Globus pallidus (tissue), 1 donor: ENCODE results near the gene MCCC2.
"Not testable (repeated sequence)": the region's sequence is repeated elsewhere in the genome, so short reads cannot be mapped to it uniquely, and the experiment has no call there.

Experiments
- DNase-seq: peaks from one replicate; pipeline ENCODE4 v3.0.0-alpha.2; 2015; ENCODE audit warnings: low spot score

MCCC2 gene

DNA sequence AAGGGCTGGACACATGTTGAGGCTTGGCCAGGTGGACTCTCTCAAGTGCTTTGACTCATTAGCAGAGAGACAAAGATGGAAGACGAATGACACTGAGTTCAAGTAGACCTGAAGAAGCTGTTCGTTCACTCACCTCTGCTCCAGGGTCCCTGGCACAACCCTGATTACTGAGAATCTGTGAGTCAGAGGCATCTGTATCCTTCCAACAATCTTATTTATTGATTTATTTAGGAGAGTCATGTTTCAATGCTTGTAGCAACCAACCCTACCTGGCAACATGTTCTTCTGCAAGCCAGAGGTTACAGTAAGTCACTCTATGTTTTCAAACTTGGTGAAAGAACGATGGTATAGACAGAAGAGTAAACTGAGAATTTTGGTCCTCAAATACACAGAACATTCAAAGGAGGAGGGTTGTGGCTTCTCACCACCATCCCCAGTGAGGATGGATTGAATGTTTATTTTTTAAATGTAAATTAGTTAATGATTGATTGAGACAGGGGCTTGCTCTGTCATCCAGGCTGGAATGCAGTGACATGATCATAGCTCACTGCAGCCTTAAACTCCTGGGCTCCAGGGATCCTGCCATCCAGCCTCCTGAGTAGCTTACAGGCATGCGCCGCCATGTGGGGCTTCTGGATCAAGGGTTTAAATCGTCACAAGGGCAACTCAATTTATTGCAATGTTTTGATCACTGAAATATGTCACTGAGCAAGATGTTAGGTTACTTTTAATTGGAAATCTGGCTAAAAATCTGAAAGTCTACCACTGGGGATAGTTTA is 76.2 kb downstream of the MCCC2 start:
- no peak for DNase-seq

GRCh38 chr5:71664615-71665014 is 77.5 kb downstream of the MCCC2 start:
- not testable (repeated sequence) for DNase-seq

DNA sequence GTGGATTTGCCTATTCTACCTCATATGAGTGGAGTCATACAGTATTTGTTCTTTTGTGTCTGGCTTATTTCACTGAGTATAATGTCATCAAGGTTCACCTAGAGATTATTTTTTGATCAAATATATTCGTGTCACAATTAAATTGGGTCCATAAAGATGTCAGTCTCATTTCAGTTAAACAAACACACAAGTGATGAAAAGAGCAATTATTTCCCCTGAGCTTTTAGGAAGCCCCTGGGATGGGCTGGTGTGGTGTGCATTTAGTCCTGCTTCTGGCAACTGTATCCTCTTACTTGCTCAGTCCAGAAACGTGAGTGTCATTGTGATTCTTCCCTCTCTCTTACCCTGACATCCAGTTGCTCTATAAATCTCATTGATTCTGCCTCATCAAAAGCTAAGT is 79.2 kb downstream of the MCCC2 start:
- no peak for DNase-seq

GRCh38 chr5:71677977-71678376 is 90.8 kb downstream of the MCCC2 start:
- no peak for DNase-seq

DNA sequence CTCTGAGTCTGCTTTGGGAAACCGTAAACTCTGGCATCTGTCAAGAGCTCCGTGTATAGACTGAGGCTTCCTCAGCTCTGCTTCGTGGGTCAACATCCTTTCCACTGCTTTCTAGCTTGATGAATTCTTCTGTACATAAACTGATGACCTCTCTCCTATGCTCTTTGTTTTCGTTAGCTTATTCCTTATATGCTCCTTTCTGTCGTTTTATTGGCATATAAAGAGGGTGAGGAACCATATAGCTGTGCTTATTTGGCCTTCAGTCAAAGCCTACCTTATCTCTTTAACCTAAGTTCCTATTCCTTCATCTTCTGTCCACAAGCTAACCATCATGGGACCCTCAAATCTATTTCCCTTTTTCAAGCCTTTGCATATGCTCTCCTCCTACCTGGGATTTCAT is 92.6 kb downstream of the MCCC2 start:
- DNase-seq = no peak

DNA sequence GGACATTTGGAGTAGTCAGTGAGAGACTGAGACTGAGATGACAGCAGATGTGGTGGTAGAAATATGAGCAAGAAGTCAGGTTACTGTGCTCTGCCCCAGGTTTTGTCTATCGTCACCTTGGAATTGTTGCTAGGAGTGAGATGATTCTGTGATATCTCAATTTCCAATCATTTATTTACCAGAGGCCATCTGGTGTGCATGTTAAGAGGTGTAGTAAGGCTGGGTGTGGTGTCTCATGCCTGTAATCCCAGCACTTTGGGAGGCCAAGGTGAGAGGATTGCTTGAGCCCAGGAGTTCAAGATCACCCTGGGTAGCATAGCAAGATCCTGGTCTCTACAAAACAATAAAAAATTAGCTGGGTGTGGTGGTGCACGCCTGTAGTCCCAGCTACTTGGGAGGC is 93.4 kb downstream of the MCCC2 start:
- DNase-seq = no peak

GRCh38 chr5:71681296-71681695 is 94.2 kb downstream of the MCCC2 start:
- DNase-seq = no peak

DNA sequence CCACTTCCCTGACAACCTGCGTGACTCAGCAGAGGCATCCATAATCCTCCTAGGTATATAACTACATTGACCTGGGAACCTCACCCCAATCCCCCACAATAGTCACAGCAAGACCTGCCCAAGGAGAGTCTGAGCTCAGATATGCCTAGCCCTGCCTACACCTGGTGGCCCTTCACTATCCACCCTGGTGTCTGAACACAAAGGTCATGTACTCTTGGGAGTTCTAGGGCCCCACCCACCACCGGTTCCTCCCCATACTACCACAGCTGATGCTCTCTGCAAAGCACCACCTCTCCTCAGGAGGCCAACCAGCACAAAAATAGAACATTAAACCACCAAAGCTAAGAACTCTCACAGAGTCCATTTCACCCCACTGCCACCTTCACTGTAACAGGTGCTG is 97.2 kb downstream of the MCCC2 start:
- DNase-seq = no peak

DNA sequence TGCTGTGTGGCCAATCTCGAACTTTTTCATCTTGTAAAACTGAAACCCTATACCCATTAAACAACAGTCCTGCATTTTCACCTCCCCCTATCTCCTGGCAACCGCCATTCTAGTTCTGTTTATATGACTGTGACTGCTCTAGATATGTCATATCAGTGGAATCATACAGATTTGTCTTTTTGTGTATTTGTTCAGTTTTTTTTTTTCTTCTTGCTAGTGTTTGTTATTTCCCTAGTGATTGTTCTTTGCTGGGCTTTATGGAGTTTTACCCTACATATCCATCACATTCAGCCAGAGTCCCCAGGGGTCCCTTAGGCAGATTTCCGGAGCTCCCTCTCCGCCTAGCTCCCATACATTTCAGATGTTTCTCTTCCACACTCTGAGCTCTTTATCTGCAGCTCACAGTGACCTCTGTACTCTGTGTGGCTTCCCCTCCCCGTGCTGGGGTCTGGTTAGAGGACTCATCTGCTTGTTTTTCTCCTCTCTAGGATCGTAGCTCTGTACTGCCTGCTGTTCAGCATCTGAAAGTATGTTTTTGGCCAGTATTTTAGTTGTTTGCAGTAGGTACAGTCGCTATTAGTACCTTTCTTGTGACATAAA is 106.8 kb downstream of the MCCC2 start:
- no peak for DNase-seq

DNA sequence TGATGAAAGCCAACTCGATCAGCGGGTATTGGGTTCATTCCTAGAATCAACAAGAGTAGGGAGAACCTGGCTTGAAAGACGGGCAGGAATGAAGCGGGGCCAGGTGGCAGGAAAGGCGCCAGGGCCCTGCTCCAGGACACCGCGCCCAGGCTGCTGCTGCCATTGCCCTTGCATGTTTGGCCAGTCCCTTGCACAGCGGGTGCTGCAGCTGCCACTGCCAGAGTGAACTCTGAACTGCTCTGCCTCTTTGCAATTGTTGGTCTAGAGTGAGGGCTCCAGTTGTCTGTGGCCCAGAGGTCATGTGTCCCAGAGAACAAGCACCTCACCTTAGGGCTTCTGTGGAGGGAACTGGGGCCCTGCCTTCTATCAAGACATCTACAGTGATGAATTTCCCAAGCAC is 107.9 kb downstream of the MCCC2 start:
- no peak for DNase-seq

DNA sequence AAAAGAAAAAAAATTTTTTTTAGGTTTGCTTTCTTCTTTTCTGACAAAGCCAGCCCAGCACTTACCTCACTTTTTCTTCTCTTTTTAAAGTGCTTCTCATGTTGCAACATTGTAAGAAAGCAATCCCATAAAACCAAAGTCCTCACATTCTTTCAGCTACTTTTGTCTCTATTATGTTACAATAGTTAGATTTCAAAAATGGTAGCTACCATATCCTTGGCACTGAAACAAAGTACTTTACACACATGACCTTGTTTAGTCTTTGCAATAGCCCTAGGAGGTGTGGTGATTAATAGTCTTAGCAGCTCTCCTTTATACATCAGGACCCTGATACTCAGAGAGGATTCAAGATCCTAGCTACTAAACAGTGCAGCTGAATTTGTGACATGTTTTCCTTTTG is 108.5 kb downstream of the MCCC2 start:
- no peak for DNase-seq

GRCh38 chr5:71697967-71698366 is 110.8 kb downstream of the MCCC2 start:
- no peak for DNase-seq

DNA sequence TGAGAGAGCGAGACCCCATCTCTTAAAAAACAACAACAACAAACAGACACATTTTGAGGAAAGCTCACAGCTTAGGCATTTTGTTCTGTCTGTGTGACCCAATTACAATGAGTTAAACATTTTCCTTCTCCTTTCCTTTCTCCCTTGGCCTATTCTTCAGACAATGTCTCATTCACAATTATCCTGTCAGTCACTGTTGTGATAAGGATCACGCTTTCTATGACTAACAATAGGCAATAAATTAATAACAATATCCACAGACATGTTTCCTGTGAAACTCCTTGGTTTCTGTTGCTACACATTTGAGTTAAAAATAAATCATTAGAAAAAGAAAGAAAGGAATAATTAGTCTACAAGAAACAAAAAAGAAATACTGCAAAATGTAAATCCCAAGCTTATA is 112.1 kb downstream of the MCCC2 start:
- DNase-seq = no peak

DNA sequence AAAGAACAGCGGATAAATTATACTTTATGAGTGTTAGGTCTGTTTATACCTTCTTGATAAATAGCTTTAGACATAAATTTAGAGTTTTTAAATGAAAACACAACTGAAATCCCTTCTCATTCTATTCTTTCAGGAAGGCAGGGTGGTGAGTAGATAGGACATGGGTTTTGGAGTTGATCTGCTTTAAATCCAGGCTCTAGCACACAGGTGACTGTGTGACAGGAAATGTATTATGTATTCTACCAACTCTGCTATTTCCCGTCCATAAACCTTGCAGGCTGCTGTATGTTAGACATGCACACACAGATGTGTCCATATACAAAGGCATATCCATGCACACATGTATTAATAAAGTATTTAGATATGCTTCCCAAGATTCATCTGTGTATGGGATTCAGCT is 112.6 kb downstream of the MCCC2 start:
- no peak for DNase-seq

DNA sequence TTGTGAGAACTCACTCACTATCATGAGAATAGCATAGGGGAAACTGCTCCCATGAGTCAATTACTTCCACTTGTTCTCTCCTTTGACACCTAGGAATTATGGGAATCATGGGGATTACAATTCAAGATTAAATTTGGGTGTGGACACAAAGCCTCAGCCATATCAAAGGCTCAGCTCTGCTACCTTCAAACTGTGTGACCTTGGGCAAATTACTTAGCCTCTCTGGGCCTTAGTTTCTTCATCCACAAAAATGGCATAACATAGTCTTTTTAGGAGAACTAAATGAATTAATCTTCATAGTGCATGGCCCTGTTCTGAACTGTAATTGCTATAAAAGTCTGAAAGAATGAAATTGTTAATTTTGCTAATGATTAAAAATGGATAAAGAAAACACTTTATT is 113.7 kb downstream of the MCCC2 start:
- DNase-seq = no peak

DNA sequence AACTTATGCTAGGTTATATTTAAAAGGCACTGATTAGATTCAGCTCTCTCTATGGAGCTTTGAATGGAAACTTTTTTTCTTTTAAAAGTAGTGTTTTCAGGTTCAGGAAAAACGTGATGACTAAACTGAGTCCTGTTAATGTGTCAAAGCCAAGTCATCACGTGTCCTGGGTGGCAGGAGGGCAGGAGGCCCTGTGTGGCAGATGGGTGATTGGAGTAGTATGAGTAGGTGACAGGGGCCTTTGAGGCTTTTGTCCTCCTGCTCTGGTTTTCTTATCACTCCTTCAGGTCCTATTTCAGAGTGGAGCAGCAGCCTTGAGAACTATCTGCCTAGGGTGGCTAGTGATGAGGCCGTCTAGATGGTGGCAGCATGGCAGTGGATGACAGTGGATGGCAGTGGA is 114.3 kb downstream of the MCCC2 start:
- no peak for DNase-seq

GRCh38 chr5:71703941-71704340 is 116.8 kb downstream of the MCCC2 start:
- no peak for DNase-seq

DNA sequence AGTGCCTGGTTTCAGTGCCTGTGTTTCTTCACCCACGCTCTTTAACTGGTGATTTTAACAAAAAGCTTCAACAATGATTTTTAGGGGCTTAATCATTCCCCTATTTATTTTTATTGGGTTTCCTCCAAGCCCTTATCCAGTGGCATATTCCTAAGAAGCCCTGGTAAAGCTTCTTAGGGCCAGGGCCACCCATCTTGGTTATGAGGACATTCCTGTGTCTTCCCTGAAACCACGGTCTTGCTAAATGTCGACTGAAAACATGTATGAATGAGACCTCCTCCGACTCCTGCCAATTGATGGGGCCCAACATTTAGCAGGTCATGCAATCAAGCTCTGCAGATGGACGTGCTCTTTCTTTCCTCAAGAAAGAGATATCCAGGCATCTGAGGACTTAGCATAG is 118.3 kb downstream of the MCCC2 start:
- DNase-seq = no peak

DNA sequence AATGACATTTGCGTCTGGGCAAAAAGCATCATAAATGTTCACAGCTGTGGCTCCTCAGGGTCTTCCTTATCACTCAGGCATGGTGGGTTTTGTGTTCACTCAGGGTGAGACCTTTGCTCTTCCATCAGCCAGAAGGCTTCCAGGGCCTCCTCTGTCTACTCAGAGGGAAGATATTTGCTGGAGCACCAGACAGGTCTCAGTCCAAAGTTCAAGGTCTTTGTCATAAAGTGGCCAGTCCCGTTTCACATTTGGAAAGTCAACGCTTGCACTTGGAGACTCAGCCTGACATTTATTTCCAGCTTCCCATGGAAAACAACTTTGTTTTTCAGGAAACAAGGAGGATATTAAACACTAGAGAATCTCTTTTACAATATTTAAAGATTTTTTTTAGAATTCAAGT is 119.8 kb downstream of the MCCC2 start:
- DNase-seq = no peak
